Ecto neural progenitor cell (in vitro differentiated cells): ENCODE data around the gene MYBBP1A.
A peak's percentile ranks its signal among the peaks of the same experiment; 100 is the strongest.
"Not testable (repeated sequence)": the region's sequence is repeated elsewhere in the genome, so short reads cannot be mapped to it uniquely, and the experiment has no call there.

Experiments used
- DNase-seq: peaks from one replicate; pipeline ENCODE4 v3.0.0-alpha.2; 2018; ENCODE audit warnings: low spot score

MYBBP1A gene

GRCh38 chr17:4554997-4555799 is at the start of gene MYBBP1A:
Gene MYBBP1A, minus strand, starts transcription at chr17:4555384. Its CDS starts 60 bp downstream, at chr17:4555324.
- peak; percentile 99 for DNase-seq

GRCh38 chr17:4604736-4605135 is 49.6 kb upstream of the MYBBP1A start:
- not testable (repeated sequence) for DNase-seq

GRCh38 chr17:4604111-4604644 is 49.0 kb upstream of the MYBBP1A start:
- no peak for DNase-seq

- DNase-seq: no peak
These were observed 46.9 kb upstream of the MYBBP1A start for GRCh38 chr17:4602041-4602440.

GRCh38 chr17:4601326-4601725 is 46.1 kb upstream of the MYBBP1A start:
- no peak for DNase-seq

- DNase-seq: peak; percentile 65
These were observed 45.4 kb upstream of the MYBBP1A start for GRCh38 chr17:4600563-4600962.

DNA sequence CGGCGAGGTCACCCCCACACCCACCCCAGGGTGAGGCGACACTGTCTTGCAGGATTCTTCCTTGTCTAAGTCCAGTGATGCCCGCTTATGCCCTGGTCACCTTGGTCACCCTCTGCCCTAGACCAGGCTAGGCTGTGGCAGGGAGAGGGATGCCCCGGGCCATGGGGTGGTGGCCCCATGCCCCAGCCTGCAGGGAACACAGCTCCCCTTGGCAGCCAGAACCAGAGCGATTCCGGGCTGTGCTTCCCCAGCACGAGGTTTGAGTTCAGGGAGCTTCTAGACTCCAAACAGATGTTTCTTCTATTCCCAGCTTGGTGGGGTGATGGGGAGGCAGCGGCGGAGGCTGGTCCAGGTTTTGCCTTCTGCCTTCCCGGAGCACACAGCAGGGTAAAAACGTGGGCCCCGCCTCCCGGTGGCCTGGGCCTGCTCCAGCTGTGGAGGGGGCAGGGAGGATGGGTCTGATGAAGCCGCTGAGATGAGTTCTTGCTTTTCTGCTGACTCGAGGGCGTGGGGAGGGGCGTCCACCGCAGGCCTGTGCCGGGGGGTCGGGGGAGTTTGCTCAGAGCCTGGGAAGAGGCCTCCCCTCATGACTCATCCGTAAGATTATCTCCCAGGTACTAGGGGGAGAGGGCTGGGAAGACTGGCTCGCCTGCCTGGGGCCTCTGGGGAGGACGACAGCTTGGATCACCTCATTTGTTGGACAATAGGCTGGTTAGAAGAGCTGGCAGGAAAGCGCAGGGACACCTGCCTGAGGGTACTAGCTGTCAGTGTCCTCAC is 44.5 kb upstream of the MYBBP1A start:
- DNase-seq: peak; percentile 86

DNA sequence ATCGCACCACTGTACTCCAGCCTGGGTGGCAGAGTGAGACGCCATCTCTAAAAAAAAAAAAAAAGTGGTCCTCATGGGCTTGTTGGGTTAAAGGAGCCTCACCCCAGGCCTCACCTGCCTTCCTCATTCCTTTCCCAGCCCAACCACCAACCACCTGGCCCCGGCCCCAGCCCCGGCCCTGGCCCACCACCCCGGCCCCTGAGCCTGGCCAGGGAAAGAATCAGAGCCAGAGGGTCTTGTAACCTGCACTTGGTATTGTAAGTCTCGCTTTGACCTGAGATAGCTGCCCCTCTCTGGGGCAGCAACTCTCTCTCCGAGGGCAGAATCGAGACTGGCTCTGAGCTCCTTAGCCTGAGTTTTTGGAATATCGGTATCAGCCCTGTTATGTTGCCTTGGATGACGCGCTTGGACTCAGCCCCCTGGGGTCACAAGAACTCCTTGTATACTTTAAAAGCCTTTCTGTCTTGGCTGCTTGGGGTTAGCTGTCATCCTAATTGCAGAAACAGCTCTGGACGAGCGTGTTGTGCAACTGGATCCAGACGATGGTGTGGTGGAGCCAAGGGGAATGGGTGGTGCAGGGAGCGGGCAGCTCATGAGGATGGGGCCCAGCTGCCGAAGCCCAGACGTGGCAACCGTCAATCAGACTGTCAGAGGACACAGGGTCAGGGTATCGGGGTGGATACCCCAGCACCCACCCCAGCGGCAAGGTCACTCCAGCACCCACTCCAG is 43.8 kb upstream of the MYBBP1A start:
- no peak for DNase-seq

DNA sequence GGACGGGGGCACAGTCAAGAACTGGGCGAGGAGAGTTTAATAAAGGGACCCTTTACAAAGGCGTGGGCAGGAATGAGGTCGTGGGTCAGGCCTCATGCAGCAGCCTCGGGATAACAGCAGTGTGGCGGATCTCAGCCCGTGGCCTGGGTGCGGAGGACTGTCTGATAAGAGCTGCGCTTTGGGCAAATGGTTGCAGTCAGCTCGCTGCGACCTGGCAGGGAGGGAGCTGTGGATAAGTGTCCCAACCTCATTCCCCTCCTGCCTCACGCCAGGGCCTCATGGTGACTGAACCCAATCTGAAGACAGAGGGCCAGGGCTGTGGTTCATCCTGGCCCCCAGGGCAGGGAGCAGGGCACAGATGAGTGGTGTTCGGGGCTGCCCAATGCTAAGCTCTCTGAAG is 42.8 kb upstream of the MYBBP1A start:
- no peak for DNase-seq

- DNase-seq: no peak
These were observed 41.6 kb upstream of the MYBBP1A start for GRCh38 chr17:4596636-4597380.

DNA sequence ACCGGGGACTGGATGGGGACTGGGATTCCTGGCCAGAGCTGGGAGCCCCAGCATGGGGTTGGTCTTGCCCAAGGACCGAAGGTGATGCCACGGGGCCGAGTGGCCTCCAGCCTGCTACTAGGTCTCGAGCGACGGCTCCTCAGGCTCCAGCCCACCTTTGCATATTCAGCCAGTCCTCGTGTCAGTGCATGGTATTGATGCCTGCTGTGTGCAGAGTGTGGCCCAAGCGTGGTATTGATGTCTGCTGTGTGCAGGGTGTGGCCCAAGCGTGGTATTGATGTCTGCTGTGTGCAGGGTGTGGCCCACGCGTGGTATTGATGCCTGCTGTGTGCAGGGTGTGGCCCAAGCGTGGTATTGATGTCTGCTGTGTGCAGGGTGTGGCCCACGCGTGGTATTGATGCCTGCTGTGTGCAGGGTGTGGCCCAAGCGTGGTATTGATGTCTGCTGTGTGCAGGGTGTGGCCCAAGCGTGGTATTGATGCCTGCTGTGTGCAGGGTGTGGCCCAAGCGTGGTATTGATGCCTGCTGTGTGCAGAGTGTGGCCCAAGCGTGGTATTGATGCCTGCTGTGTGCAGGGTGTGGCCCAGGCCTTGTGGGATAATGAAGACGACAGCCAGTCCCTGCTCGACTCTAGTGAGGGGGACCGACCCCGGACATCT is 40.6 kb upstream of the MYBBP1A start:
- DNase-seq: not testable (repeated sequence)

- peak; percentile 83 for DNase-seq
These were observed 39.9 kb upstream of the MYBBP1A start for GRCh38 chr17:4594931-4595684.

DNA sequence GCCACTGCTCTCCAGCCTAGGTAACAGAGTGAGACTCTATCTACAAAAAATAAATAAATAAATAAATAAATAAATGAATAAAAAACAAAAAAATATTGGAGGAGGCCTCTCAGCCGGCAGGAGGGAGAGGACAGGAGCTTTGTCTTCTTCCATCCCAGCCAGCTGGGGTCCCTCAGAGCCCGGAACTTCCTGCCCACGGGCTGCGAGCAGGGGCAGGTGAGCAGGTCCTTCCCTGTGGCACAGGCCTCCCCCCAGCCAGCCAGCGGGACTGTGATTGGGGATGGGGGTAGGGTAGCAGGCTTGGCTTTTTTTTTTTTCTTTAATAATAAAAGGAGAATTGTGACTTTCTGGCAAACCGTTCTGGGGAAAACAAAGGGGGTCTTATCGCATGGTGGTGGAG is 39.2 kb upstream of the MYBBP1A start:
- DNase-seq: no peak

- DNase-seq: no peak
These were observed 37.8 kb upstream of the MYBBP1A start for GRCh38 chr17:4593021-4593421.

GRCh38 chr17:4592240-4593005 is 37.2 kb upstream of the MYBBP1A start:
- DNase-seq: no peak

GRCh38 chr17:4591529-4591928 is 36.3 kb upstream of the MYBBP1A start:
- DNase-seq: no peak

GRCh38 chr17:4590981-4591453 is 35.8 kb upstream of the MYBBP1A start:
- no peak for DNase-seq

DNA sequence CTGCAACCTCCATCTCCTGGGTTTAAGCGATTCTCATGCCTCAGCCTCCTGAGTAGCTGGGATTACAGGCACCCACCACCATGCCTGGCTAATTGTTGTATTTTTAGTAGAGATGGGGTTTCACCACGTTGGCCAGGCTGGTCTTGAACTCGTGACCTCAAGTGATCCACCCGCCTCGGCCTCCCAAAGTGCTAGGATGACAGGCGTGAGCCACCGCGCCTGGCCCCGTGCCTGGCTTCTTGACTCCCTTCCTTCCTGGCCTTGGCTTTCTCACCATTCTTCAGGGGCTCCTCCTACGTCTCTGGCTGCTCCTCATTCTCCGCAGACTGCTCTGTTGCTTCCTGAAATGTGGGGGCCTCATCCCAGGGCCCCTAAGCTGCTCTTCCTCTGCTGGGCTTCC is 34.9 kb upstream of the MYBBP1A start:
- not testable (repeated sequence) for DNase-seq

GRCh38 chr17:4588898-4589625 is 33.9 kb upstream of the MYBBP1A start:
- DNase-seq: no peak
